ENCODE measurements around the gene UNC50. TPM values are rescaled to one million over a fixed set of nuclear protein-coding genes. Genes with fewer than 3 reads are reported as not detected.

Gene UNC50
- total and polyA plus RNA-seq, 9 donors: 32.2 to 58.8 (median 42.4) TPM

GRCh38 chr2:98572211-98572610, 36.2 kb upstream of the UNC50 start:
- WGBS, 3 donors: 53 to 66% (median 60%) methylated on average over 5 of the region's 5 CpGs
- no peak for TF ChIP-seq POLR2A (IDR thresholded peaks at IDR 0.05)
- TF ChIP-seq CTCF (IDR thresholded peaks at IDR 0.05): no peak
- no peak for TF ChIP-seq EP300 (IDR thresholded peaks at IDR 0.05)
- Histone ChIP-seq H3K27ac (no peak overlapping the region), H3K4me3 (no peak overlapping the region), H3K4me1 (ENCODE audit: insufficient read depth) (no peaks in the 10 kb centered on the region), H3K9me3 (no peaks in the 10 kb centered on the region), H3K36me3 (no peaks in the 10 kb centered on the region), H3K27me3 (no peaks in the 10 kb centered on the region)
- DNase-seq: no peak
- intact Hi-C loops (cut with DNase I): no loop called here

- TF ChIP-seq POLR2A (IDR thresholded peaks at IDR 0.05): no peak
- TF ChIP-seq CTCF (IDR thresholded peaks at IDR 0.05): no peak
- TF ChIP-seq EP300 (IDR thresholded peaks at IDR 0.05): no peak
- Histone ChIP-seq H3K36me3 (no peaks in the 10 kb centered on the region), H3K9me3 (no peaks in the 10 kb centered on the region), H3K27me3 (no peaks in the 10 kb centered on the region), H3K4me1 (ENCODE audit: insufficient read depth) (no peaks in the 10 kb centered on the region), H3K4me3 (no peak overlapping the region), H3K27ac (no peak overlapping the region)
- DNase-seq: peak in 1 of 5 donors; percentile 9
- WGBS, 3 donors: 71 to 74% (median 71%) methylated on average over 15 of the region's 15 CpGs
- intact Hi-C loops (cut with DNase I): no loop called here
These were observed 35.7 kb upstream of the UNC50 start for GRCh38 chr2:98572676-98573075.

- TF ChIP-seq EP300 (IDR thresholded peaks at IDR 0.05) (no peak), CTCF (IDR thresholded peaks at IDR 0.05) (no peak), POLR2A (IDR thresholded peaks at IDR 0.05) (no peak)
- no peak for DNase-seq
- intact Hi-C loops (cut with DNase I): no loop called here
- no peaks in the 10 kb centered on the region for H3K36me3 ChIP-seq
- H3K4me1 ChIP-seq (ENCODE audit: insufficient read depth): no peaks in the 10 kb centered on the region
- 91 to 96% (median 94%) methylated on average over 13 of the region's 13 CpGs for WGBS, 3 donors
- no peaks in the 10 kb centered on the region for H3K27me3 ChIP-seq
- no peaks in the 10 kb centered on the region for H3K9me3 ChIP-seq
- no peak overlapping the region for H3K4me3 ChIP-seq
- no peak overlapping the region for H3K27ac ChIP-seq
These were observed 35.0 kb upstream of the UNC50 start for GRCh38 chr2:98573426-98573825.

GRCh38 chr2:98576666-98577312, 31.6 kb upstream of the UNC50 start:
- no peaks in the 10 kb centered on the region for H3K9me3 ChIP-seq
- H3K27me3 ChIP-seq: no peaks in the 10 kb centered on the region
- DNase-seq: no peak
- no peaks in the 10 kb centered on the region for H3K36me3 ChIP-seq
- TF ChIP-seq POLR2A (IDR thresholded peaks at IDR 0.05): no peak
- no peak for TF ChIP-seq CTCF (IDR thresholded peaks at IDR 0.05)
- TF ChIP-seq EP300 (IDR thresholded peaks at IDR 0.05): no peak
- H3K27ac ChIP-seq: no peak overlapping the region
- 89 to 94% (median 90%) methylated on average over 22 of the region's 22 CpGs for WGBS, 3 donors
- no peaks in the 10 kb centered on the region for H3K4me1 ChIP-seq (ENCODE audit: insufficient read depth)
- no peak overlapping the region for H3K4me3 ChIP-seq
- intact Hi-C loops (cut with DNase I): no loop called here

Data from ovary (tissue), 9 donors.